Measurements from ENCODE around the gene FAM72A.
"Not testable (repeated sequence)": the region's sequence is repeated elsewhere in the genome, so short reads cannot be mapped to it uniquely, and the experiment has no call there.

The FAM72A gene

GRCh38 chr1:206215600-206216392 lies 13.2 kb upstream of the FAM72A start:
- not testable (repeated sequence) for DNase-seq (ENCODE audit: low read depth, low spot score)

GRCh38 chr1:206210802-206211201 lies 8.2 kb upstream of the FAM72A start:
- DNase-seq (ENCODE audit: low read depth, low spot score) = not testable (repeated sequence)

- DNase-seq (ENCODE audit: low read depth, low spot score) = not testable (repeated sequence)
Observed at GRCh38 chr1:206205569-206205968, 2.9 kb upstream of the FAM72A start.

GRCh38 chr1:206204871-206205270 lies 2.2 kb upstream of the FAM72A start:
- not testable (repeated sequence) for DNase-seq (ENCODE audit: low read depth, low spot score)

- not testable (repeated sequence) for DNase-seq (ENCODE audit: low read depth, low spot score)
Observed at GRCh38 chr1:206204159-206204511, 1.5 kb upstream of the FAM72A start.

GRCh38 chr1:206203364-206204158 lies 922 bp upstream of the FAM72A start, which contains the start of gene SRGAP2:
Gene SRGAP2 (plus strand): TSS chr1:206203541. CDS start chr1:206205971, 2,430 bp downstream.
- not testable (repeated sequence) for DNase-seq (ENCODE audit: low read depth, low spot score)

- DNase-seq (ENCODE audit: low read depth, low spot score) = not testable (repeated sequence)
Observed at GRCh38 chr1:206196748-206197424, 5.8 kb downstream of the FAM72A start.

- DNase-seq (ENCODE audit: low read depth, low spot score) = not testable (repeated sequence)
Observed at GRCh38 chr1:206195182-206195581, 7.5 kb downstream of the FAM72A start.

- DNase-seq (ENCODE audit: low read depth, low spot score) = not testable (repeated sequence)
Observed at GRCh38 chr1:206186826-206187225, 15.8 kb downstream of the FAM72A start.

GRCh38 chr1:206185778-206186177 lies 16.9 kb downstream of the FAM72A start:
- DNase-seq (ENCODE audit: low read depth, low spot score) = not testable (repeated sequence)

- DNase-seq (ENCODE audit: low read depth, low spot score) = not testable (repeated sequence)
Observed at GRCh38 chr1:206183788-206184187, 18.9 kb downstream of the FAM72A start.

- not testable (repeated sequence) for DNase-seq (ENCODE audit: low read depth, low spot score)
Observed at GRCh38 chr1:206182368-206183317, 20.0 kb downstream of the FAM72A start.

GRCh38 chr1:206179666-206180065 lies 23.0 kb downstream of the FAM72A start:
- not testable (repeated sequence) for DNase-seq (ENCODE audit: low read depth, low spot score)

- DNase-seq (ENCODE audit: low read depth, low spot score) = not testable (repeated sequence)
Observed at GRCh38 chr1:206178061-206178989, 24.3 kb downstream of the FAM72A start.

- not testable (repeated sequence) for DNase-seq (ENCODE audit: low read depth, low spot score)
Observed at GRCh38 chr1:206176114-206176502, 26.5 kb downstream of the FAM72A start.

- DNase-seq (ENCODE audit: low read depth, low spot score) = peak; percentile 0
Observed at GRCh38 chr1:206175459-206176113, 27.1 kb downstream of the FAM72A start.

- not testable (repeated sequence) for DNase-seq (ENCODE audit: low read depth, low spot score)
Observed at GRCh38 chr1:206174182-206174868, 28.3 kb downstream of the FAM72A start.

- DNase-seq (ENCODE audit: low read depth, low spot score) = not testable (repeated sequence)
Observed at GRCh38 chr1:206173110-206173719, 29.4 kb downstream of the FAM72A start.
